Astrocyte of the cerebellum (primary cell): Measurements from ENCODE around the gene TRPT1.

Experiments
- DNase-seq: peaks from one replicate; pipeline ENCODE4 v3.0.0-alpha.2; 2011; ENCODE audit warnings: low read depth
- H3K4me3 ChIP-seq: 2 replicates; pipeline ENCODE4 v1.5.1; 2011; ENCODE audit warnings: mild to moderate bottlenecking, low read depth, low read length, moderate library complexity
- in situ Hi-C: cut with HindIII; loops from 2 replicates; pipeline ENCODE4 v1.10.0; 2017; ENCODE audit warnings: low sequenced_read_pairs
- TF ChIP-seq, protein P1 (sequence below): IDR thresholded peaks from 2 replicates; pipeline ENCODE4 v1.5.1; 2012; ENCODE audit warnings: low read length, low read depth, moderate library complexity, mild to moderate bottlenecking; ENCODE audit errors: missing control alignments

The TRPT1 gene

DNA sequence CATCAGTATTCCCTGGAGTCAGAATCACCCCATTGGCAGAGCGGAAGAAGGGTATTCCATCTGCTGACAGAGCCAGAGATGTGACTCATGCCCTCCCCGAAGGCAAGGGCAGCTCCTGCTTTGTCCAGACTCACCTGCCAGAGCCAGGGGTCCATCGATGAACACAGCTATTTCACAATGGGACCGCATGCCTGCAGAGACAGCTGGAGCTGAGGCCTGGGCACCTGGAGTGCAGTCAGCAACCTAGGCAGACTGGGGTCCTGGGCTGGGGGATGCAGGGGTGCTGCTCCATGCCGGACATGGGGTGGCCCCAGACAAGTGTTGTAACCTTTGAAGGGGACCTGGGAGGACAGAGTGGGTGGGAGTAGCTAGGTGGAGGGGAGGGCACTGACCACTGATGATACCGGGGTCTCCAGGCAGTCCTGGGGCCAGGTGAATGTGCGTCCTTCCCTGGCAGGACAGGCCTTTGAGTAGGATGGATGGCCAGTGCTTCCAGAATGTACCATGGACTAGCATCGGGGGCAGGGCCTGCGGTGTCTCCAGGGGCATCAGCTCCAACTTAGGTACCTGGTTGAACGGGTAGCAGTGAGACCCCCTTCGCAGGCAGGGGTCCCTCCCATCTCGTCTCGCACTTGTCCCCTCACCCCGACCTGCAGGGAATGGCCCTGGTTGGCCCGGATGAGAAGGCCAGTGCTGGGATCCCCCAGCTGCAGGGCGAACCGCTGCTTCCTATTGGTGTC, 1.7 kb downstream of the TRPT1 start:
- TF ChIP-seq, protein P1, sequence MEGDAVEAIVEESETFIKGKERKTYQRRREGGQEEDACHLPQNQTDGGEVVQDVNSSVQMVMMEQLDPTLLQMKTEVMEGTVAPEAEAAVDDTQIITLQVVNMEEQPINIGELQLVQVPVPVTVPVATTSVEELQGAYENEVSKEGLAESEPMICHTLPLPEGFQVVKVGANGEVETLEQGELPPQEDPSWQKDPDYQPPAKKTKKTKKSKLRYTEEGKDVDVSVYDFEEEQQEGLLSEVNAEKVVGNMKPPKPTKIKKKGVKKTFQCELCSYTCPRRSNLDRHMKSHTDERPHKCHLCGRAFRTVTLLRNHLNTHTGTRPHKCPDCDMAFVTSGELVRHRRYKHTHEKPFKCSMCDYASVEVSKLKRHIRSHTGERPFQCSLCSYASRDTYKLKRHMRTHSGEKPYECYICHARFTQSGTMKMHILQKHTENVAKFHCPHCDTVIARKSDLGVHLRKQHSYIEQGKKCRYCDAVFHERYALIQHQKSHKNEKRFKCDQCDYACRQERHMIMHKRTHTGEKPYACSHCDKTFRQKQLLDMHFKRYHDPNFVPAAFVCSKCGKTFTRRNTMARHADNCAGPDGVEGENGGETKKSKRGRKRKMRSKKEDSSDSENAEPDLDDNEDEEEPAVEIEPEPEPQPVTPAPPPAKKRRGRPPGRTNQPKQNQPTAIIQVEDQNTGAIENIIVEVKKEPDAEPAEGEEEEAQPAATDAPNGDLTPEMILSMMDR: no peak
- in situ Hi-C loops: loop anchor here (25.0 kb wide), 1 partner anchor 413 kb away; no protein-coding TSS in a partner anchor
- no peak overlapping the region for H3K4me3 ChIP-seq
- no peak for DNase-seq

DNA sequence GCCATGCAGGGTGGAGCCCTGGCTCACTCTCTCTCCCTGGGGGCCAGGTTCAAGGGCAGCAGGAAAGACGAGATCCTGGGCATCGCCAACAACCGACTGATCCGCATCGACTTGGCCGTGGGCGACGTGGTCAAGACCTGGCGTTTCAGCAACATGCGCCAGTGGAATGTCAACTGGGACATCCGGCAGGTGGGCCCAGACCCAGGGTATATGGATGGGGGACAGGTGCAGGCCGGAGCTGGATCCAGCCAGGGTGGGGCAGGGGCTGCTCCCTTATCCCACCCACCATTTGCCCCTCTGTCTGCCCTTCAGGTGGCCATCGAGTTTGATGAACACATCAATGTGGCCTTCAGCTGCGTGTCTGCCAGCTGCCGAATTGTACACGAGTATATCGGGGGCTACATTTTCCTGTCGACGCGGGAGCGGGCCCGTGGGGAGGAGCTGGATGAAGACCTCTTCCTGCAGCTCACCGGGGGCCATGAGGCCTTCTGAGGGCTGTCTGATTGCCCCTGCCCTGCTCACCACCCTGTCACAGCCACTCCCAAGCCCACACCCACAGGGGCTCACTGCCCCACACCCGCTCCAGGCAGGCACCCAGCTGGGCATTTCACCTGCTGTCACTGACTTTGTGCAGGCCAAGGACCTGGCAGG, 2.9 kb downstream of the TRPT1 start:
- TF ChIP-seq, protein P1: no peak
- in situ Hi-C loops: loop anchor here (25.0 kb wide), 1 partner anchor 414 kb away; no protein-coding TSS in a partner anchor
- H3K4me3 ChIP-seq: no peak overlapping the region
- no peak for DNase-seq

DNA sequence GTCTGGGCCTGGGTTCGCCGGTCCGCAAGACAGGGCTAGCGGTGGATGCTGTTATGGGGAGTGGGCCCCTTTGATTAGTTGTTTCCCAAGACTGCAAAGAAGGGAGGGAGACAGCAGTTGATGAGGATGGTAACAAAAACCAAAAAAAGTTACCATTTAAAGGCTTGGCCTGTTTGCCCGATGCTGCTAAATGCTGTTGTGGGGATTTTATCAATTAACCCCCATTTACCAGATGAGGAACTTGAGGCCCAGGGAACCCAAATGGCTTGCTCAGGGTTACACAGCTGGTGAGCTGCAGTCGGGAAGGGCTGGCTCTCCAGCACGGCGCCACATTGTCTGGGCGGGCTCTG, 3.4 kb downstream of the TRPT1 start:
- DNase-seq: no peak
- no peak overlapping the region for H3K4me3 ChIP-seq
- TF ChIP-seq, protein P1: no peak
- in situ Hi-C loops: loop anchor here (25.0 kb wide), 1 partner anchor 415 kb away; no protein-coding TSS in a partner anchor

DNA sequence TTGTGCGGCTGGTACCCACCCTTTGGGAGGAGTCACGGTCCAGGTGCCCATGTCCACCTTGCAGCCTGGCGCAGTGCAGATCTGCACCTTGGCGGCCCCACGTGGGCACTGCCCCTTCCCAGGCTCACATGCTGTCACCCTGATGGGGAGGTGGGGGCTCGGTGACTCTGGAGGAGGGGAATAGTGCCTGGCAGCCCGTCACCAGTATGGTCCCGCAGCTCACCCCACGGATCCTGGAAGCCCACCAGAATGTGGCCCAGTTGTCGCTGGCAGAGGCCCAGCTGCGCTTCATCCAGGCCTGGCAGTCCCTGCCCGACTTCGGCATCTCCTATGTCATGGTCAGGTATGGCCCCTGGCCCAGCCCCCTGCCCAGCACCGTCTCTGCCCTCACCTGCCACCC, 5.2 kb downstream of the TRPT1 start:
- no peak overlapping the region for H3K4me3 ChIP-seq
- DNase-seq: no peak
- in situ Hi-C loops: loop anchor here (25.0 kb wide), 1 partner anchor 417 kb away; no protein-coding TSS in a partner anchor
- TF ChIP-seq, protein P1: no peak

DNA sequence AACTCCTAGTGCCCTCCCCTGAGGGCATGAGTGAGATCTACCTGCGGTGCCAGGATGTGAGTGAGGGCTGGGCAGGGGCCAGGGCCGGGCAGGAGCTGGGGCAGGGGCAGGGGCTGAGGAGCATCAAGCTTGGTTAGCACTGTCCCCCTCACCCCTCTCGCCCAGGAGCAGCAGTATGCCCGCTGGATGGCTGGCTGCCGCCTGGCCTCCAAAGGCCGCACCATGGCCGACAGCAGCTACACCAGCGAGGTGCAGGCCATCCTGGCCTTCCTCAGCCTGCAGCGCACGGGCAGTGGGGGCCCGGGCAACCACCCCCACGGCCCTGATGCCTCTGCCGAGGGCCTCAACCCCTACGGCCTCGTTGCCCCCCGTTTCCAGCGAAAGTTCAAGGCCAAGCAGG, 5.7 kb downstream of the TRPT1 start:
- H3K4me3 ChIP-seq: no peak overlapping the region
- in situ Hi-C loops: loop anchor here (25.0 kb wide), 1 partner anchor 417 kb away; no protein-coding TSS in a partner anchor
- DNase-seq: no peak
- TF ChIP-seq, protein P1: no peak

DNA sequence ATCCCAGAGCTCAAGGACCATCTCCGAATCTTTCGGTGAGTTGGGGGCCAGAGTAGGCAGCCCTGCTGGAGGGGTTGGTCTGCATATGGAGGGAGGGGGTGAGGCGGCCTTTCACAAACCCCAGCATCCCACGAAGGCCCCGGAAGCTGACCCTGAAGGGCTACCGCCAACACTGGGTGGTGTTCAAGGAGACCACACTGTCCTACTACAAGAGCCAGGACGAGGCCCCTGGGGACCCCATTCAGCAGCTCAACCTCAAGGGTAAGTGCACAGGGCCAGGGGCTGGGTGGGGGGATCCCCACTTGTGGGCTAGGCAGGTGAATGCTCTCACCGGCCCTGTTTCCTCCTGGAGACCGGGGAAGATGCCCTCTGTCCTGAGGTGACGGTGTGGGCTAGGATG, 6.2 kb downstream of the TRPT1 start:
- TF ChIP-seq, protein P1: no peak
- in situ Hi-C loops: loop anchor here (25.0 kb wide), 1 partner anchor 418 kb away; no protein-coding TSS in a partner anchor
- H3K4me3 ChIP-seq: no peak overlapping the region
- DNase-seq: no peak
